PC-9 (cell line): Measurements from ENCODE around the gene KRT35. TPM values are rescaled to one million over a fixed set of nuclear protein-coding genes. Genes with fewer than 3 reads are reported as not detected.

Experiments
- BruUV-seq: library from RNA; stranded (reverse); fragments of 400-500 nt; replicated peaks from 2 replicates; lab custom pipeline; 2021; lab: Mats Ljungman, UMichigan
- CTCF ChIA-PET: fragments of 300-600 bp; sonication (Branson Sonifier 250); formaldehyde crosslinking; loops from one replicate; lab custom pipeline; 2022; ENCODE audit warnings: antibody characterized with exemption; lab: Charles Lee
- POLR2A ChIA-PET: fragments of 300-600 bp; sonication (Branson Sonifier 250); formaldehyde crosslinking; loops from one replicate; lab custom pipeline; 2022; ENCODE audit warnings: antibody characterized with exemption; ENCODE audit not compliant: unreplicated experiment; lab: Charles Lee
- DNase-seq, 2 experiments: peaks; one replicate each; pipeline versions ENCODE4 v3.0.0 to v3.0.0-alpha.2; 2015 to 2022; ENCODE audit warnings: mixed read lengths in 1 of 2
- H2AFZ ChIP-seq: fragments of 200-600 bp; sonication (generic); 2 replicates; pipeline ENCODE4 v1.8.1; 2017; ENCODE audit warnings: antibody characterized with exemption
- H3F3A ChIP-seq: fragments of 200-600 bp; sonication (generic); 2 replicates; pipeline ENCODE4 v1.8.1; 2017; ENCODE audit warnings: antibody characterized with exemption, mild to moderate bottlenecking, low read depth; ENCODE audit not compliant: insufficient read depth
- H3K27ac ChIP-seq: fragments of 200-600 bp; sonication (generic); 2 replicates; pipeline ENCODE4 v1.6.1; 2016; ENCODE audit warnings: mixed run types
- H3K27me3 ChIP-seq: fragments of 200-600 bp; sonication (generic); 2 replicates; pipeline ENCODE4 v1.6.1; 2016; ENCODE audit warnings: low read depth, mixed run types; ENCODE audit not compliant: insufficient read depth
- H3K36me3 ChIP-seq: fragments of 200-600 bp; sonication (generic); 2 replicates; pipeline ENCODE4 v1.6.1; 2016; ENCODE audit warnings: low read depth, mixed run types
- H3K4me1 ChIP-seq: fragments of 200-600 bp; sonication (generic); replicated peaks from 2 replicates; pipeline ENCODE4 v1.6.1; 2016; ENCODE audit warnings: mixed run types; ENCODE audit not compliant: insufficient read depth
- H3K4me2 ChIP-seq: fragments of 200-600 bp; sonication (generic); 2 replicates; pipeline ENCODE4 v1.6.1; 2017; ENCODE audit warnings: mixed run types
- H3K4me3 ChIP-seq: fragments of 200-600 bp; sonication (generic); 2 replicates; pipeline ENCODE4 v1.6.1; 2016; ENCODE audit warnings: mixed run types
- H3K79me2 ChIP-seq: fragments of 200-600 bp; sonication (generic); 2 replicates; pipeline ENCODE4 v1.6.1; 2017; ENCODE audit warnings: low read depth, mixed run types
- H3K9me2 ChIP-seq: fragments of 200-600 bp; sonication (generic); 2 replicates; pipeline ENCODE4 v1.8.1; 2017; ENCODE audit warnings: mild to moderate bottlenecking; ENCODE audit not compliant: insufficient read depth
- H3K9me3 ChIP-seq: fragments of 200-600 bp; sonication (generic); 2 replicates; pipeline ENCODE4 v1.8.1; 2016; ENCODE audit warnings: low read depth; ENCODE audit not compliant: insufficient read depth
- H4K20me1 ChIP-seq: fragments of 200-600 bp; sonication (generic); 2 replicates; pipeline ENCODE4 v1.8.1; 2017; ENCODE audit not compliant: insufficient read depth
- EZH2 ChIP-seq: fragments of 200-600 bp; sonication (generic); IDR thresholded peaks from 2 replicates; pipeline ENCODE4 v1.8.0; 2017; ENCODE audit warnings: antibody characterized with exemption, low read depth
- intact Hi-C: fragments of 100-400 bp; cut with micrococcal nuclease; formaldehyde crosslinking; loops from one replicate; pipeline ENCODE4 v1.10.0; 2022; ENCODE audit not compliant: unreplicated experiment
- total RNA-seq: library from RNA; stranded (reverse); gene quantifications from 2 replicates; pipeline ENCODE4 v1.2.3, GENCODE V29; 2021
- TF ChIP-seq, protein P1 (sequence below): fragments of 200-600 bp; sonication (generic); conservative IDR thresholded peaks from 2 replicates; pipeline ENCODE4 v1.6.1; 2017; ENCODE audit warnings: mixed run types, antibody characterized with exemption, mild to moderate bottlenecking, moderate library complexity

Gene KRT35
- total RNA-seq, 1 experiment from 2014 or later = not detected

GRCh38 chr17:41448506-41448905 is 32.4 kb downstream of the KRT35 start:
- CTCF ChIA-PET = no interaction called here
- Histone ChIP-seq H3K79me2 (no peaks in the 10 kb centered on the region), H3K36me3 (no peaks in the 10 kb centered on the region), H3K27me3 (no peaks in the 10 kb centered on the region), H3K9me2 (no peaks in the 10 kb centered on the region), H2AFZ (no peak overlapping the region), H3K9me3 (peaks cover 8% of the 10 kb centered on the region; the same call in 1 of the 2 replicates), H3K4me2 (no peak overlapping the region), H3K27ac (no peak overlapping the region), H3K4me1 (no peaks in the 10 kb centered on the region), H3F3A (no peaks in the 10 kb centered on the region), H3K4me3 (no peak overlapping the region), H4K20me1 (no peaks in the 10 kb centered on the region)
- no peak for TF ChIP-seq EZH2
- TF ChIP-seq, protein P1, sequence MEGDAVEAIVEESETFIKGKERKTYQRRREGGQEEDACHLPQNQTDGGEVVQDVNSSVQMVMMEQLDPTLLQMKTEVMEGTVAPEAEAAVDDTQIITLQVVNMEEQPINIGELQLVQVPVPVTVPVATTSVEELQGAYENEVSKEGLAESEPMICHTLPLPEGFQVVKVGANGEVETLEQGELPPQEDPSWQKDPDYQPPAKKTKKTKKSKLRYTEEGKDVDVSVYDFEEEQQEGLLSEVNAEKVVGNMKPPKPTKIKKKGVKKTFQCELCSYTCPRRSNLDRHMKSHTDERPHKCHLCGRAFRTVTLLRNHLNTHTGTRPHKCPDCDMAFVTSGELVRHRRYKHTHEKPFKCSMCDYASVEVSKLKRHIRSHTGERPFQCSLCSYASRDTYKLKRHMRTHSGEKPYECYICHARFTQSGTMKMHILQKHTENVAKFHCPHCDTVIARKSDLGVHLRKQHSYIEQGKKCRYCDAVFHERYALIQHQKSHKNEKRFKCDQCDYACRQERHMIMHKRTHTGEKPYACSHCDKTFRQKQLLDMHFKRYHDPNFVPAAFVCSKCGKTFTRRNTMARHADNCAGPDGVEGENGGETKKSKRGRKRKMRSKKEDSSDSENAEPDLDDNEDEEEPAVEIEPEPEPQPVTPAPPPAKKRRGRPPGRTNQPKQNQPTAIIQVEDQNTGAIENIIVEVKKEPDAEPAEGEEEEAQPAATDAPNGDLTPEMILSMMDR = no peak
- BruUV-seq = no TSS peak
- intact Hi-C loops = no loop called here
- POLR2A ChIA-PET = no interaction called here
- DNase-seq = no peak

DNA sequence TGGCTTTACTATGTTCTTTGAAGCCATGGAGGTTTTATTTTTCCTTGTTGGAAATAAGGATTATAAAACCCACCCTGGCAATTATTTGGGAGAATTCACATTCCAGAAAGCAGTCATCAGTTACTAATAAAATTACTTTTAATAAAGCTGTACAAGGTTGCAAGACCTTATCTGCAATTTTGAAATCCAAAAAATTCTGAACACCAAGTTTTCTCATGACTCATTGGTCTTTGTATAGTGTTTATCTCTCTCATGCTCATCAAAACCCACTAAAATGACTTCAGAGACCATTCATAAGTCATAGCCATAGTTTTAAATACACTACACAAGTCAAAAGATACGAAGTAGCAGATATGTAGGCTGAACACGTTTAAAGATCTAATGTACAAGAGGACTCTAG is 34.1 kb downstream of the KRT35 start:
- no TSS peak for BruUV-seq
- Histone ChIP-seq H3K27me3 (no peaks in the 10 kb centered on the region), H3F3A (no peaks in the 10 kb centered on the region), H3K79me2 (no peaks in the 10 kb centered on the region), H4K20me1 (no peaks in the 10 kb centered on the region), H3K9me3 (peaks cover 8% of the 10 kb centered on the region; the same call in 1 of the 2 replicates), H3K27ac (no peak overlapping the region), H3K4me1 (no peaks in the 10 kb centered on the region), H3K9me2 (no peaks in the 10 kb centered on the region), H2AFZ (no peak overlapping the region), H3K4me2 (no peak overlapping the region), H3K4me3 (no peak overlapping the region), H3K36me3 (no peaks in the 10 kb centered on the region)
- POLR2A ChIA-PET = interaction anchor here (0.6 kb wide), 1 partner anchor 47 kb away, joined by 6 read pairs; no protein-coding TSS in a partner anchor
- intact Hi-C loops = no loop called here
- TF ChIP-seq, protein P1 = no peak
- TF ChIP-seq EZH2 = no peak
- DNase-seq = no peak
- CTCF ChIA-PET = no interaction called here

GRCh38 chr17:41444640-41445039 is 36.3 kb downstream of the KRT35 start:
- ChIA-PET CTCF (no interaction called here), POLR2A (no interaction called here)
- Histone ChIP-seq H3K4me2 (no peak overlapping the region), H3K4me3 (no peak overlapping the region), H3K4me1 (0 out of 2 replicates have a peak, but pooled peaks cover 2% of the 10 kb centered on the region), H3F3A (no peaks in the 10 kb centered on the region), H3K79me2 (no peaks in the 10 kb centered on the region), H3K9me3 (peaks cover 8% of the 10 kb centered on the region; the same call in 1 of the 2 replicates), H3K27ac (no peak overlapping the region), H3K9me2 (no peaks in the 10 kb centered on the region), H2AFZ (no peak overlapping the region), H3K27me3 (no peaks in the 10 kb centered on the region), H4K20me1 (no peaks in the 10 kb centered on the region), H3K36me3 (no peaks in the 10 kb centered on the region)
- no TSS peak for BruUV-seq
- TF ChIP-seq EZH2 = no peak
- TF ChIP-seq, protein P1 = no peak
- intact Hi-C loops = no loop called here
- no peak for DNase-seq
